ENCODE results near the gene SRSF2.
"Not testable (repeated sequence)": the region's sequence is repeated elsewhere in the genome, so short reads cannot be mapped to it uniquely, and the experiment has no call there.

SRSF2 gene

GRCh38 chr17:76737082-76737675, at the start of gene SRSF2:
Gene SRSF2, minus strand, starts transcription at chr17:76737331. Its CDS starts 171 bp downstream, at chr17:76737160.
- DNase-seq: peak; percentile 99

GRCh38 chr17:76784926-76785325, 47.8 kb upstream of the SRSF2 start:
- no peak for DNase-seq

- no peak for DNase-seq
These were observed 46.0 kb upstream of the SRSF2 start for GRCh38 chr17:76783146-76783545.

- no peak for DNase-seq
These were observed 44.2 kb upstream of the SRSF2 start for GRCh38 chr17:76781056-76781982.

- DNase-seq: no peak
These were observed 38.0 kb upstream of the SRSF2 start for GRCh38 chr17:76775021-76775600.

- DNase-seq: peak; percentile 66
These were observed 35.9 kb upstream of the SRSF2 start for GRCh38 chr17:76772842-76773525.

GRCh38 chr17:76758570-76758969, 21.4 kb upstream of the SRSF2 start:
- DNase-seq: no peak

- DNase-seq: no peak
These were observed 20.1 kb upstream of the SRSF2 start for GRCh38 chr17:76757256-76757655.

GRCh38 chr17:76755285-76755684, 18.2 kb upstream of the SRSF2 start:
- DNase-seq: no peak

GRCh38 chr17:76753061-76753961, 16.2 kb upstream of the SRSF2 start:
- DNase-seq: peak; percentile 66

GRCh38 chr17:76752006-76752405, 14.9 kb upstream of the SRSF2 start:
- DNase-seq: no peak

GRCh38 chr17:76751416-76751993, 14.4 kb upstream of the SRSF2 start:
- no peak for DNase-seq

- DNase-seq: no peak
These were observed 11.5 kb upstream of the SRSF2 start for GRCh38 chr17:76748657-76749056.

- no peak for DNase-seq
These were observed 10.7 kb upstream of the SRSF2 start for GRCh38 chr17:76747716-76748363.

GRCh38 chr17:76745785-76746184, 8.7 kb upstream of the SRSF2 start:
- not testable (repeated sequence) for DNase-seq

GRCh38 chr17:76744747-76745146, 7.6 kb upstream of the SRSF2 start:
- no peak for DNase-seq

- DNase-seq: no peak
These were observed 5.8 kb upstream of the SRSF2 start for GRCh38 chr17:76742958-76743357.

- DNase-seq: no peak
These were observed 3.4 kb upstream of the SRSF2 start for GRCh38 chr17:76740329-76741118.

GRCh38 chr17:76739568-76740115, 2.5 kb upstream of the SRSF2 start:
- not testable (repeated sequence) for DNase-seq

GRCh38 chr17:76738468-76738850, 1.3 kb upstream of the SRSF2 start:
- DNase-seq: no peak

Measured in activated CD8-positive, alpha-beta memory T cell treated with anti-CD3 and anti-CD28 coated beads for 24 hours (primary cell).